Keratinocyte (primary cell): ENCODE results near the gene POLR2L.

Experiments
- EZH2 ChIP-seq: IDR thresholded peaks from one replicate; pipeline ENCODE4 v1.6.1; 2012; ENCODE audit warnings: inconsistent platforms, mild to moderate bottlenecking, low read length, moderate library complexity
- TF ChIP-seq, protein P1 (sequence below), 3 experiments: IDR thresholded peaks in 1 of 3; conservative IDR thresholded peaks in 1 of 3; optimal IDR thresholded peaks in 1 of 3; 2 replicates in 2 of 3; 3 replicates in 1 of 3; pipeline versions ENCODE3 to v1.5.1; 2011; ENCODE audit warnings: low read length in 3 of 3, mild to moderate bottlenecking in 3 of 3, moderate library complexity in 2 of 3, control low read depth in 1 of 3, inconsistent platforms in 1 of 3; ENCODE audit not compliant: insufficient read depth in 2 of 3; ENCODE audit errors: extremely low read depth in 1 of 3

DNA sequence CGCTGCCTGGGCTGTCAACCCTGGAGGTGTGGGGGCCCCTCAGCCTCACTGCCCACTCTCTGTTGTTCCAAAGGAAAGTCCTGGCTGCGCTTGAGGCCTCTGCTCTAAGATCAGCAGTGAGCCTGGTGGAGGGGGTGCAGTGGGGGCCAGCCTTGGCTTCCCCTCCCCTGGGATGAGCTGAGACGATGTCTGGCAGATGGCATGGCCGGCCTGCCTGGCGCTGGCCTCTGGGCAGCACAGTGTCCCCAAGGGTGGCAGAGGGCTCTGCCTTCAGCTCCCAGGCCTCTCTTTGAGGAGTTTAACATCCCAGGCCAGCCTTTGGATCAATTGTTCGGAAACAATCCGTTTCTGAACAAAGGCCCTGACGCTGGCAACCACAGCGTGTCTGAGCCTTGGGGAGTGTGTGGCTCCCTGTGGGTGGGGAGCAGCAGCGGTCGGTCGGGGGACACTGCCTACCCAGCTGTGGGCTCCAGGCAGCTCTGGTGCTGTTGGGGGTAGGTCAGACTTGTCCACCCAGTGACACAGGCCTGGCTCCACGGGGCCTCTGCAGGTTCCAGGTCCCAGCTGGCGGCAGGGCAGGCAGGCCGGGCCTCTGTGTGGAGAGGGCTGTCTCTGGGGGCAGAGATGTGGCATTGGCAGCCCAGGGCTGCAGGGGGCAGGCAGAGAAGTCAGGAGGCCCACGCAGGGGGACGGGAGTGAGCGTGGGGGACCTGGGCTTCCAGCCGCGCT, 12.4 kb upstream of the POLR2L start:
- TF ChIP-seq, protein P1, sequence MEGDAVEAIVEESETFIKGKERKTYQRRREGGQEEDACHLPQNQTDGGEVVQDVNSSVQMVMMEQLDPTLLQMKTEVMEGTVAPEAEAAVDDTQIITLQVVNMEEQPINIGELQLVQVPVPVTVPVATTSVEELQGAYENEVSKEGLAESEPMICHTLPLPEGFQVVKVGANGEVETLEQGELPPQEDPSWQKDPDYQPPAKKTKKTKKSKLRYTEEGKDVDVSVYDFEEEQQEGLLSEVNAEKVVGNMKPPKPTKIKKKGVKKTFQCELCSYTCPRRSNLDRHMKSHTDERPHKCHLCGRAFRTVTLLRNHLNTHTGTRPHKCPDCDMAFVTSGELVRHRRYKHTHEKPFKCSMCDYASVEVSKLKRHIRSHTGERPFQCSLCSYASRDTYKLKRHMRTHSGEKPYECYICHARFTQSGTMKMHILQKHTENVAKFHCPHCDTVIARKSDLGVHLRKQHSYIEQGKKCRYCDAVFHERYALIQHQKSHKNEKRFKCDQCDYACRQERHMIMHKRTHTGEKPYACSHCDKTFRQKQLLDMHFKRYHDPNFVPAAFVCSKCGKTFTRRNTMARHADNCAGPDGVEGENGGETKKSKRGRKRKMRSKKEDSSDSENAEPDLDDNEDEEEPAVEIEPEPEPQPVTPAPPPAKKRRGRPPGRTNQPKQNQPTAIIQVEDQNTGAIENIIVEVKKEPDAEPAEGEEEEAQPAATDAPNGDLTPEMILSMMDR (optimal IDR thresholded peaks at IDR 0.05 in 1 of 3, IDR thresholded peaks at IDR 0.05 in 1 of 3, conservative IDR thresholded peaks at IDR 0.05 in 1 of 3; ENCODE audit: extremely low read depth in 1 of 3, insufficient read depth in 2 of 3, low read length in 3 of 3), result no peak
- TF ChIP-seq EZH2, result no peak
